Tibial artery (tissue), 4 donors: ENCODE data around the gene TCEAL9.
"Not testable (repeated sequence)": the region's sequence is repeated elsewhere in the genome, so short reads cannot be mapped to it uniquely, and the experiment has no call there.

ENCODE experiments used
- DNase-seq, 2 donors: peaks; one replicate each; pipeline ENCODE4 v3.0.0-alpha.2; 2019
- H3K27ac ChIP-seq, 2 donors: fragments of 200-600 bp; sonication (generic) in 1 of 2; 1 replicate in 1 of 2; 2 replicates in 1 of 2; pipeline ENCODE4 v1.5.1; 2018 to 2019; ENCODE audit warnings: mild to moderate bottlenecking in 1 of 2
- H3K27me3 ChIP-seq, 2 donors: fragments of 200-600 bp; sonication (generic) in 1 of 2; one replicate each; pipeline versions ENCODE4 v1.5.1 to v1.6.0; 2016 to 2019
- H3K36me3 ChIP-seq, 3 donors: fragments of 200-600 bp; sonication (generic) in 2 of 3; one replicate each; pipeline ENCODE4 v1.5.1; 2016 to 2019; ENCODE audit warnings: mild to moderate bottlenecking in 2 of 3
- H3K4me1 ChIP-seq, 4 donors: fragments of 200-600 bp; sonication (generic) in 2 of 4; 1 replicate in 3 of 4; 2 replicates in 1 of 4; pipeline ENCODE4 v1.5.1; 2016 to 2019
- H3K4me3 ChIP-seq, 2 donors: fragments of 200-600 bp; sonication (generic) in 1 of 2; 1 replicate in 1 of 2; 2 replicates in 1 of 2; pipeline ENCODE4 v1.5.1; 2018 to 2019; ENCODE audit warnings: mild to moderate bottlenecking in 2 of 2
- H3K9me3 ChIP-seq, 3 donors: fragments of 200-600 bp; sonication (generic) in 1 of 3; one replicate each; pipeline ENCODE4 v1.5.1; 2016 to 2019
- CTCF ChIP-seq, 2 experiments: fragments of 200-600 bp in 1 of 2; fragments of 450-650 bp in 1 of 2; IDR thresholded peaks; one replicate each; pipeline ENCODE4 v1.5.1; 2017 to 2019; ENCODE audit warnings: antibody characterized with exemption in 2 of 2, mild to moderate bottlenecking in 1 of 2, moderate library complexity in 1 of 2
- intact Hi-C: fragments of 100-400 bp; cut with DNase I; formaldehyde crosslinking; loops from one replicate; pipeline ENCODE4 v1.15.0; 2023; ENCODE audit warnings: low total_unique reads

TCEAL9 gene

DNA sequence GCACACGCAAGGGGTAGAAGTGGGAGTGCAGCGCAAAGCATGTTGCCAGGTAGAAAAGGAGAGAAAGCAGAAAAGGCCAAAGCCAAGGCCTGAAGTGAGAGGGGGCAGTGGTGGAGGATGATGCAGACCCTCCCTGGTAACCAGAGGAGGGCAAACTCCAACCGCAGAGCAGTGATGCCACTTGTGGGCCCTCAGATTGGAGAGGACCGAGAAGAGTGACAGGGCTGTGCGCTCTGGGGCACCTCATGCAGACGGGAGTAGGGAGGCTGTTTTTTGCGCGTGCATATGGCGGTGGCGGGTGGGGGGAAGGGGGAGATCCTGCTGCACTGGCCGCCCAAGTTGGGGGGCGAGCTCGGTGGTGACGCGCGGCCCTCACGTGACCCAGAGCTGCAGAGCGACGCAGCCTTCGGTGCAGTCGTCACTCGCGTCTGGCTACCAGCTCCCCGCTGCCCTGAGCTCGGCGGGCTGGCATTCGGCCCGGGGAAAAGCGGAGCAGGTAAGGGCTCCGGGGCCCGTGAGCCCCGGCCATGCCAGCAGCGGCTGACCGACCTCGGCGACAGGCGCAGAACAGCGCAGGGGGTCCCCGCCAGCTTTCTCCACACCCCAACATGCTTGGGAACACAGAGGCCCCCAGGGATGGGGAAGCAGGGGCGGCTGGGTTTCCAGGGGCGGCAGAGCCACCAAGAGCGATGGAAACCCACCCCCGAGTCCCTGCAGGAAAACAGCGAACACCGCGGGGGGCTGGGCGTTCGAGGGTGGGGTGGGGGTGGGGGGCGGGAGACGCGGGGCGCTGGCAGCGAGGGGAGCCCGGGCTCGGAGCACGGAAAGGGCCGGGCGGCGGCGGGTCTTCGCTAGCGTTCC lies 20.0 kb downstream of the TCEAL9 start, which contains the start of gene BEX3:
TSS of gene BEX3 (plus strand) at position 421 of the 861 bp plus-strand sequence. CDS start 984 bp downstream, outside the sequence.
- H3K9me3 ChIP-seq, result no peaks in the 10 kb centered on the region
- H3K36me3 ChIP-seq, result no peaks in the 10 kb centered on the region
- H3K27me3 ChIP-seq, result no peaks in the 10 kb centered on the region
- H3K27ac ChIP-seq, result peak within 1 kb of the TSS; percentile 85 to 88
- H3K4me1 ChIP-seq, result peaks cover 0 to 6% (median 0%) of the 10 kb centered on the region in 4 donors
- H3K4me3 ChIP-seq, result peak within 1 kb of the TSS; percentile 86 to 87
- intact Hi-C loops, result no loop called here
- TF ChIP-seq CTCF (IDR thresholded peaks at IDR 0.05), result no peak
- DNase-seq, result peak; percentile 26 to 70

- Histone ChIP-seq H3K27ac (peak overlapping the region; percentile 85 to 88), H3K9me3 (no peaks in the 10 kb centered on the region), H3K4me1 (peaks cover 0 to 6% (median 0%) of the 10 kb centered on the region in 4 donors), H3K36me3 (no peaks in the 10 kb centered on the region), H3K4me3 (peak overlapping the region; percentile 86 to 87), H3K27me3 (no peaks in the 10 kb centered on the region)
- no peak for TF ChIP-seq CTCF (IDR thresholded peaks at IDR 0.05)
- intact Hi-C loops, result no loop called here
- no peak for DNase-seq
Measured at GRCh38 chrX:103376979-103377324, 20.6 kb downstream of the TCEAL9 start.

- no peak overlapping the region for H3K4me3 ChIP-seq
- no peak overlapping the region for H3K27ac ChIP-seq
- DNase-seq, result no peak
- H3K9me3 ChIP-seq, result no peaks in the 10 kb centered on the region
- TF ChIP-seq CTCF (IDR thresholded peaks at IDR 0.05), result no peak
- peaks cover 0 to 6% (median 0%) of the 10 kb centered on the region in 4 donors for H3K4me1 ChIP-seq
- H3K27me3 ChIP-seq, result no peaks in the 10 kb centered on the region
- intact Hi-C loops, result no loop called here
- H3K36me3 ChIP-seq, result no peaks in the 10 kb centered on the region
Measured at GRCh38 chrX:103378990-103379389, 22.7 kb downstream of the TCEAL9 start.

DNA sequence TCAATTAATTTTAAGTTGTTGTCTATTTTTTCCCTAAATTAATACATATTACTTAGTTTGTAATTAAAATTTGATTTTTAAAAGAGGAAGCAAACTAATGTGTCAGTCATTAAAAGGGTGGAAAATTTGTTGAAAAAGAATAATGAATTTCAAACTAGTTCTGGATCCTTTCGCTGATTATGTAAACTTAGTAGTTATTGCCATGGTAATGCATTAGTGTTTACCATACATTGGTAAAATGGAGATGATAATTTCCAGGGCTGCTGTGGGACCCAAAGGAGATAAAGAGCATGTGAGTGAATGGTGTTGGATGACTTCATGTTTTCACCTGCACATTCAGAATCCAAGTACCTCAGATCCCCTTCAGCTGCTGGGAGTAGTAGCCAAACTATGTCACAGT lies 26.6 kb downstream of the TCEAL9 start:
- no peak overlapping the region for H3K4me3 ChIP-seq
- intact Hi-C loops, result no loop called here
- H3K36me3 ChIP-seq, result no peaks in the 10 kb centered on the region
- H3K9me3 ChIP-seq, result no peaks in the 10 kb centered on the region
- no peak for DNase-seq
- no peak overlapping the region for H3K27ac ChIP-seq
- no peak for TF ChIP-seq CTCF (IDR thresholded peaks at IDR 0.05)
- no peaks in the 10 kb centered on the region for H3K27me3 ChIP-seq
- H3K4me1 ChIP-seq, result no peaks in the 10 kb centered on the region

GRCh38 chrX:103384672-103385071 lies 28.4 kb downstream of the TCEAL9 start:
- Histone ChIP-seq H3K27me3 (no peaks in the 10 kb centered on the region), H3K27ac (no peak overlapping the region), H3K9me3 (no peaks in the 10 kb centered on the region), H3K4me3 (no peak overlapping the region), H3K4me1 (no peaks in the 10 kb centered on the region), H3K36me3 (no peaks in the 10 kb centered on the region)
- TF ChIP-seq CTCF (IDR thresholded peaks at IDR 0.05), result no peak
- no peak for DNase-seq
- intact Hi-C loops, result no loop called here

GRCh38 chrX:103385283-103385830 lies 29.1 kb downstream of the TCEAL9 start:
- intact Hi-C loops, DNase-seq, H3K4me3 ChIP-seq, H3K36me3 ChIP-seq, H3K27ac ChIP-seq, H3K27me3 ChIP-seq, H3K9me3 ChIP-seq, H3K4me1 ChIP-seq: not testable (repeated sequence)
